ENCODE measurements around the gene CCDC124.

The CCDC124 gene

DNA sequence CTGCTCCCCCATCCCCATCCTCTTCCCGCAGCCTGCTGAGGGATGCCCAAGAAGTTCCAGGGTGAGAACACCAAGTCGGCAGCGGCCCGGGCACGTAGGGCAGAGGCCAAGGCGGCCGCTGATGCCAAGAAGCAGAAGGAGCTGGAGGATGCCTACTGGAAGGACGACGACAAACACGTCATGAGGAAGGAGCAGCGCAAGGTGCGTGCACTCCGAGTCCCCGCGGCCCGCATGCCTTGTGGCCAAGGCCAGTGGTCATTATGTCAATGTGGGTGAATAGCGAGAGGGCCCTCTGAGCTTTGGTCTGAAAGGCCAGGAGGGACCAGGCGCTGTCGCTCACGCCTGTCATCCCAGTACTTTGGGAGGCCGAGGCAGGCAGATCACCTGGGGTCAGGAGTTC, 3.6 kb downstream of the CCDC124 start:
- DNase-seq (ENCODE audit: low spot score): no peak

GRCh38 chr19:17937371-17937900, 4.6 kb downstream of the CCDC124 start:
- no peak for DNase-seq (ENCODE audit: low spot score)

- DNase-seq (ENCODE audit: low spot score): peak; percentile 83
Observed at GRCh38 chr19:17938092-17938845, 5.5 kb downstream of the CCDC124 start.

GRCh38 chr19:17942181-17942580, 9.4 kb downstream of the CCDC124 start:
- DNase-seq (ENCODE audit: low spot score): no peak

GRCh38 chr19:17942582-17943273, 9.9 kb downstream of the CCDC124 start:
- DNase-seq (ENCODE audit: low spot score): no peak

- no peak for DNase-seq (ENCODE audit: low spot score)
Observed at GRCh38 chr19:17943274-17944221, 10.7 kb downstream of the CCDC124 start.

DNA sequence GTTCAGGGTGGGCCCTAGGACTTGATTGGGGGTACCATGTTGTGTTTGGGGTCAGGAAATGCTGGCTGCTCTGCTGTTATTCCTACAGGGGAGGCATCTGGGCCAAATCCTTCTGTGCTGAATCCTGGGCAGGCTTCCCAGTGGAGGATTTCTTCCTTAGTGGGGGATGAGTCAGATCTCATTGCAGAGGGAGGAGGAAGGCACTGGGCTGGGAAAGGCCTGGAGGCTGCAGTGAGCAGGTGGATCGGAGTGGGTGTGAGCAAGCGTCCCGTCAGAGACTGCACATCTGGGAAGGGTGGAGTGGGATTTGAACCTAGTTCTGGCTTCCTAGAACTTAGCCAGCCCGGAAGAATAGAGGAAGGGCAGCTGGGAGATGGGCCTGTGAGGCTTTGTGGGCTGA, 11.5 kb downstream of the CCDC124 start:
- no peak for DNase-seq (ENCODE audit: low spot score)

GRCh38 chr19:17946965-17947784, 14.4 kb downstream of the CCDC124 start:
- no peak for DNase-seq (ENCODE audit: low spot score)

DNA sequence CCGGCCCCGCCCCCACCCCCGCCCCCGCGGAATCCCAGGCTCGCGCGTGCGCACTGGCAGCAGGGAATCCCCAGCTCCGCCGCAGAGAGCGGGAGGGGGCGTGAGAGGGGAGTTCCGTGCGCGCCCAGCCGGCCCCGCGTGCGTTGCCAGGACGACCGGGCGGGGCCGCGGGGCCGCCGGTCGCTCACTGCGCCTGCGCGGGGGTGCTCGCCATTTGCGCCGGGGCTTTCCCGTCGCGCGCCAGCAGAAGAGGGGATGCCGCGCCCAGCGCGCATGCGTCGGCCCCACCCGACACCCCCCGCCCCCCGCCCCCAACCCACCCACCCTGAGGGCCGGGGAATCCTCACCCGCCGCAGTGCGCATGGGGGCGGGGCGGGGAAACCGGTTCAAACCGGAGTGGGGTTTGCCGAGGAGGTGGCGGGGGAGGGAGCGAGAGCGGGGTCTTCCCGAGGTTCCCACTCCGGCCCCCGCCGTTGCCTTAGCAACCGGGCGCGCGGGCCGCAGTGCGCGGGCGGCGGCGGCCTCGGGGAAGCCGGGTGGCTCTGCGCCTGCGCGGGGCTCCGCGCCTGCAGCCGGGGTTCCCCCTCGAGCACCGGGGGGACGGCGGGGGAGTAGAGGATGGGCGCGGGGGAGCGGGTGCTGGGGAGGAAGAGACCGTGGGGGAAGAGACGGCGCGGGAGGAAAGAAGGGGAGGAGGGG, 15.1 kb downstream of the CCDC124 start:
- peak; percentile 96 for DNase-seq (ENCODE audit: low spot score)

DNA sequence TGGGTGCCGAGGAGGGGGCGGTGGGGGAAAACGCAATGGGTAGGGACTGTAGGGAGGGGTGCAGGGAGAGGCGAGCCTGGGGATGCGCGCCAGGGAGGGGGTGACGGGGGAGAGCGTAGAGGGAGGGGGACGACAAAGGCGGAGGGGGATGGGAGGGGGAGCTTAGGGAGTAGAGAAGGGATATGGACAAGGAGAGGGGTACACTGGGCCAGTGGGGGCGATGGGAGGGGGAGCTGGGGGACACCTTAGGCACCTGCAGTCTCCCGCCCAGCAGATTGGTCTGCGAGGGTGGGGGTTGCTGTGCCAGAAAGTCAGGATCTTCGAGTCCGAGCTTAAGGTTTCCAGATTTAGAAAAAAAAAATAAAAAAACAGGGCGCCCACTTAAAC, 15.7 kb downstream of the CCDC124 start:
- no peak for DNase-seq (ENCODE audit: low spot score)

DNA sequence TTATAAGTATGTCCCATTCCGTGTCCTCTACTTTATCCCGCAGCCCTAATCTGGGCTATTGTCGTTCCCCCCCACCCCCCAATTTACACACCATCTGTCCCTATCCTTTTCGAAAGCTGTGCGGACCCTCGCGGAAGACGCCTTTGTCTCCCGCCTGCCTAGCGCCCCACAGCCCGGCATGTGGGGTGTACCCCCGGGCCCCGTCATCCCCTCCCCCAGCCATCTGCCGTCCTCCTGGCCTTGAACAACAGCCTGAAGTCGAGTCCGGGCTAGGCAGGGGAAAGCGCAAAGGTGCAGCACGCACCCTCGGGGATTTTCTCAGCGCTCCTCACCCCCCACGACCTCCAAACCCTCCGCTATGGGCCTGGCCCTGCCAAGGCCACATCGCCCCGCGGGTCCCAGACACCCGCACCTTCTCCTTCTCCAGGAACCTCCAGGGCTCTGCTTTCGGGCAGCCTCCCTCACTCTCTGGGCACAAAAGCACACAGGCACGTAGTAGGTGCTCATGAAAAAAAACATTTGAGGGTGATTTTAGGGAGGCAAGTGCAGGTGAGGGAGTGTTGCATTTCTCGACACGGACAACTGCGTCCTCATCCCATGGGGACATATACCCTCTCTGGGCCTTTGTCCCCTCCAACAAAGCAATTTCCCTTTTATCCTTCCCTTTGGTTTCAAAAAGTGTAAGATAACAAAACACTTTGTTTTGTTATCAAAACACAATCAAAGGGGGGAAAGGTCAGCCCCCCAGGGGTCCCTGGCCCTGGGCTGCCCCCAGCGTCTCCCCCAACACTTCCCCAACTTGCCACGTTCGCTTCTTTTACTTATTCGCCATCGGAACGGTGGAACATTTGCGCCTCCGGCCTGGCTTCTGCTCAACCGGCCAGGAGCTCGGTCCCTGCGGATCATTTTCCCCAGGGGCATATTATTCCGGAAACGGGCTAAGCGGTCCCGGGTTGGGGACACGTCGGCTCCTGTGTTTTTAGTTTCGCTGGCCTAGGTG, 16.4 kb downstream of the CCDC124 start:
- no peak for DNase-seq (ENCODE audit: low spot score)

DNA sequence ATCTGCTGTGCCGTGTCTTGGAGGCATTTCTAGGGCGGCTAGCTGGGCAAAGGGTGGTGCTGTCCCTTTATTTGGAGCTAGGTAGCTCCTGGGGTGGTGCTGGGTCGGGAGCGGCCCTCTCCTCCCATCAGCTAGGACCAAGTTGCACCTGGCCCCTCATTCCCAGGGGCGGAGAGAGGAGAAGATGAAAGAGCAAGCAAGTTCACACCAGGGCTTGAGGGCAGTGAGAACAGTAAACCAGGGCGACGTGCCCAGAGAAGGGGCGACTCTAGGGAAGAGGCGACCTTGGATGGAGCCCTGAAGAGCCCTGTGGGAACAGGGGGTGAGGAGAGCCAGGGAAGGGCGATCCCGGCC, 17.1 kb downstream of the CCDC124 start:
- DNase-seq (ENCODE audit: low spot score): no peak

GRCh38 chr19:17950310-17951156, 17.7 kb downstream of the CCDC124 start:
- DNase-seq (ENCODE audit: low spot score): no peak

- DNase-seq (ENCODE audit: low spot score): no peak
Observed at GRCh38 chr19:17951157-17951989, 18.6 kb downstream of the CCDC124 start.

DNA sequence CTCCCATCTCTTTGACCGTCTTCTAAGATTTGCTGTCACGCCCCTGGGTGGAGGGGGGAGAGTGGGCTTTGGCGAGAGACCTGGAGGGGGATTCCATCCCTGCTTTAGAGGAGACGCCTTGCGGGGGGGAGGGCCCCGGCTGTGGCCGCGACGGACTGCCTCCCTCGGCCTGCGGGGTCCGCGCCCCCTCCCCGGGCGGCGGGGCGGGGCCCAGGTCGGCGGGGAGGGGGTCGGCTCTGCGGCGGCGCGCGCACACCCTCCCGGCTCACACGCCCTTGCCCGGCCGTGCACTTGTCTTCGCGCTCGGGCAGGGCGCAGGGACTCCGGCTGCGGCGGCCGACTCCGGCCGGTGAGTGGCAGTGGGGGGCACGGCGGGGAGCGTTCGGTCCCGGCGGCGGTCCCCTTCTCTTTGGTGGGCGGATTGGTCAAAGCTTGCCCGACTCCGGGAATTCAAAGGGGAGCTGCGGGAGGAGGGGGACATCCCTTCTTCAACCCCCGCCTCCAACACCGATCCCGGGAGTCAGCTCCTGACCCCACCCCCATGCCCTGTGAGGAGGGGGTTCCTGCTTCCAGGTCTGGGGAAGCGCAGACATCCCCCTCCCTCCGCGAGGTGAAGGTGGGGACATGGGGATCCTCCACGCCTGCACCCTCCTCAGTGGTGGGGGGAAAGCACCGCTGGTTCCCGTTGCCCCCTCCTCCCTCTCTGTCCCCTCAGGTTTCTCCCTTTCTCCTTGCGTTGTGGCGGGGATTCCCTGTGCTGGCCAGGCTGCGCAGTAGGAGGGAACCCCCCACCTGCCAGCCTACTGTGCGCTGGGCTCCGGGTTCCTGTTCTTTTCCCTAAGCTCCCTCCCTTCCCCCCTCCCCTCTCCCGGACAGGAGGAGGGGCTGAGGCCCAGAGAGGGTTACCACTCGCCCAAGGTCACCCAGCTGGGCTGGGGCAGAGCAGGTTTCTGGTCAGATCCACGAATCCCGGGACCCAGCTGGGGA, 19.5 kb downstream of the CCDC124 start:
- no peak for DNase-seq (ENCODE audit: low spot score)

DNA sequence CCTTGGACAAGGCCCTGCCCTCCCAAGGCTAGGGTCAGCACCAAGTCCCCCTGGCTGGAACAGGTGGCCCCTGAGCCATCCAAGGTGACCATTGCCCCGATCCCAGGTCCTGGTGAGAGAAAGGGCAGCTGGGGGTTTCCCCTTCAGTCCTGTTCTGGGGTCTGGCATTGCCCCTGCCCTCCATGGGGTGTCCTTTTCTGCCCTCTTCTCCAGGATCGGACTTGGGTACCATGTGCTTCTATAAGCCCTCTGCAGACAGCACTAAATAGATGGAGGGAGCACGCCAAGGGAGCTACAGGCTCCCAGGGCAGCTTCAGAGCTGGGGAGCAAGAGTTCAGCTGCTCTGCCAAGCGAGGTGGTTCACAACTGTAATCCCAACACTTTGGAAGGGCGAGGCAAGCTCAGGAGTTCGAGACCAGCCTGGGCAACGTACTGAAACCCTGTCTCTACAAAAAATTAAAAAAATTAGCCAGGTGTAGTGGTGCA, 20.5 kb downstream of the CCDC124 start:
- DNase-seq (ENCODE audit: low spot score): no peak

Measured in activated CD4-positive, alpha-beta T cell treated with anti-CD3 and anti-CD28 coated beads, Interleukin-2, Interleukin-4, amounts not matched to agents 100 ng/mL and 50 ng/mL, durations not matched to agents 16 hours and 8 hours (primary cell).